Dermis blood vessel endothelial cell (primary cell): Measurements from ENCODE around the gene CREB5. TPM values are rescaled to one million over a fixed set of nuclear protein-coding genes. Genes with fewer than 3 reads are reported as not detected.

Source experiments
- DNase-seq: peaks from one replicate; pipeline ENCODE4 v3.0.0; 2010
- total RNA-seq: library from RNA; depleted of rRNA; stranded (reverse); fragments of >200 nt; gene quantifications from 2 replicates; pipeline ENCODE4 v1.2.3, GENCODE V29; 2014

The CREB5 gene
- total RNA-seq, 1 donor from 2014 or later: 4.1 TPM

- no peak for DNase-seq
Measured at GRCh38 chr7:28435732-28436378, 23.5 kb downstream of the CREB5 start.

DNA sequence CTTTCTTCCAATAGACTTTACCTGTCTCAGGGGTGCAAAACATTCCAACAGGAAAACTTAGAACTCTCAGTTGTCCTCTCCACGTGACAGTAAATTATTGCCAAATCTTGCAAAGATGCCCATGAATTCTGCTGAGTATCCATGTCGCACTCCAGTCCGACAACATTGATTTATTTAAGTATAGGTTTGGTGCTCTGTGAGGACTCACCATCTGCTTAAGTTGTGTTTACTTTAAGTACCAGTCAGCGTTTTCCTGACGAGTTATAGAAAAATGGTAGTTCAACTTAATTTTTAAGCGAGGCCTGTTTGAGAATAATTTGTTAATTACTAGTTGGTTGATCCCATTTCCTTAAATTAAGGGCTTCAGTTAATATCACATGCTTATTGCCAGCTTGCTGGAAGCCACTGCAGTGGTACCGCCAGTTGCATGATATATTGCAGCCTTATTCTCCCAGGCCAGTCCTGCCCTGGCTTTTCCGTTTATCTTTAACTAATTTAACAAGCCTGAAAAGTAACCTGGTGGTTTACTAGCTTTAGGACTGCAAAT is 27.8 kb downstream of the CREB5 start:
- no peak for DNase-seq

DNA sequence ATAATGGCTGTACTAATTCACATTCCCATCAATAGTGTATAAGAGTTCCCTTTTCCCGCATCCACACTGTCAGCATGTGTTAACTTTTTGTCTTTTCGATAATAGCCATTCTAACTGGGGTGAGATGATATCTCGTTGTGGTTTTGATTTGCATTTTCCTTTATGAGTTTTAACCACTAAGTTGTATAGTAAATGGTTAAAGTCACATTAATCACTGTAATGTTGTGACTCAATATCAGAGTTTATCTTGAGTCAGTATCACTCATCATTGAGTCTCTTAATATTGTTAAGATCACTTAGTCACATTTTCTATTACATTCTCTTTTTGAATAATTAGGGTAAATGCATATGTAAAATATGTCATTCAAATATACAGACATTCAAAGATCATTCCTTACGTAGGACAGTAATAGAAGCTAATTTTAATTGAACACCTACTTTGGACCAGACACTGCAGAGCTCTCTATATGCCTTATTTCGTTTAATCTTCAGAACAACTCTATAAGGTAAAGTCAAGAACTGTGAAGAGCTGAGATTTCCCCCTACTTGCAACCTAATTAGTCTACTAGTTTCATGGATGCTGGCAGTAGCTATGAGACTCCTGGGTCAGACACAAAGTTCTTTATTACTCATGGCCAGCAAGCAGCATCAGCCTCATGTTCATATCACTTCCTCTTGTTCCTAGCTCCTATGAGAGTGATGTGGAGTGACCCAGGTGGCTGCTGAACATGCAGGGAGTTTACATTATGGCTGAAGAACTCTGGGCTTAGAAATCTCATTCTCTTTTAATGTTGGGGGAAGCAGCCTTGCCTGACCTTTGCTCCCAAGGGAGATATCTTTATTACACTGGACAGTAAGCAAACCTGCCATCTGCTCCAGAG is 30.5 kb downstream of the CREB5 start:
- DNase-seq: no peak

- DNase-seq: no peak
Measured at GRCh38 chr7:28446131-28446530, 33.8 kb downstream of the CREB5 start.

GRCh38 chr7:28447071-28447470 is 34.8 kb downstream of the CREB5 start:
- DNase-seq: no peak

- no peak for DNase-seq
Measured at GRCh38 chr7:28448708-28449107, 36.4 kb downstream of the CREB5 start.

DNA sequence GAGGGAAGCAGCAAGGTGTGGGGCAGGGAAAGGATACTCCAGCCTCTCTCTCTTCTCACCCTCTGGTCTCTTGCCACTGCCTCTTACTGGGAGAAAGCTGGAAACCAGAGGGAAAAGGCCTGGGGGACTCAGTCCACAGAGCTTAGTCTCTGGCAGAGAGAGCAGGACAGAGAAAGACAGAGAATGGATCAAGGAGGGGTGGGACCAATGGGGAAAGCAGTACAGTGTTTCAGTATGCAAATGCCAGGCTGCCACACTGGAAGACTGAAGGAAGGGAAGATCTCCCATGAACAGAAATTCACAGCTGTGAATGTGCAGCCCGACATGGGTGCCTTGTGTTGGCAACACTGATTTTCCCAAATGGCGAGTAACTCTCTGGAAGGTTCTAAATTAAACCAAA is 40.4 kb downstream of the CREB5 start:
- no peak for DNase-seq

GRCh38 chr7:28455486-28455885 is 43.2 kb downstream of the CREB5 start:
- no peak for DNase-seq

- DNase-seq: no peak
Measured at GRCh38 chr7:28456044-28456443, 43.7 kb downstream of the CREB5 start.

DNA sequence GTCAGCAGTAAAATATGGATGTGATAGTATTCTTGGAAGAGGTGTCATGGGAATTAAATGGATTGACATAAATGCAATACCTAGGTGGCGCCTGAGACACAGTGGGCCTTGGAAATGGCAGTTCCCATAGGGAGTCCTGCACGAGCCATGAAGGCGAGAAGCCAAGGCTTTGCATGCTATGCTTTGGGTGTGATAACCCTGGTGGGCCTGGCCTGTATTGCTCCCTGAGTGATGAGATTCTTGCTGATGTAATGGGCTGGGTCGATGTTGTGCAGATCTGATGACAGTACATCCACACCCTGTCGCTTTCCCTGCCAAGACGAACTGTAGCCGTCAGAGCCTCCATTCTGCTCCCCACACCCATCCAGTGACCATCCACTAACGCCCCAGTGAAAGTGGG is 46.4 kb downstream of the CREB5 start:
- DNase-seq: no peak

DNA sequence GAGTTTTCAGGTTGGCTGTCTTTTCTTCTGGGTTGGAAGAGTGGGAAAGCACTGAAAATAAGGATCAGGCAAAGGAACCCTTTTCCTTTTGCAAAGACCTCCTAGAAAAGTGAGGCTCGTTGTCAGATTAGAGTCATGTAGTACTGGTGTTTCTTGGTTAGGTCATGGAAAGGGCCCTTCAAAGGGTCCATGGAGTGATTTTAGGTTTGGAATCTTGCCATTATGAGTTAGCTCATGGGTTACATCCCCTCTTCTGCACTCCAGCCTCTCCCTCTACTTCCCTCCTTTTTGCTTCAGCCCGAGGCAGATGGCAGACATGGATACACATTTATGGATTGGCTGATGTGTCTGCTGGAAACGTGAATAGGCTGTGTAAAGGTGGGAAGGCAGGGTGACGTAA is 47.0 kb downstream of the CREB5 start:
- no peak for DNase-seq

DNA sequence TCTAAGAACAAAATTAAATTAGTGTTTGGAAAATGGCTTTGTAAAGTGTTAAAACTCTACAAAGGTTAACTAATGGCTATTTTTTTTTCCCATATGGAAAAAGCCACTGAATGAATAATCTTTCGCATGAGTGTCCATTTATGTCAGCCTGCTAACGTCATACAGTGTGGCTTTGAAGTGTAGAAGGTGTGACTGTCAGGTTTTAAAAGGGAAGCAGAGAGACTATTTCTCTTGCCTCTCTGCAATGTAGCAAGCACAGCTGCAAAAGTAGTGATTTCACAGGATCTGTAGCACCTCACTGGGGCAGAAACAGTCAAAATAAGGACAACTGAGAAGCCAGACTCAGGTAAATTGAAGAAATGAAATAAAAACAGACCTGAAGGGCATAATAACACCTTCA is 53.4 kb downstream of the CREB5 start:
- no peak for DNase-seq

- no peak for DNase-seq
Measured at GRCh38 chr7:28466341-28466740, 54.0 kb downstream of the CREB5 start.

GRCh38 chr7:28466885-28467284 is 54.6 kb downstream of the CREB5 start:
- no peak for DNase-seq

- DNase-seq: no peak
Measured at GRCh38 chr7:28469562-28469961, 57.2 kb downstream of the CREB5 start.

- DNase-seq: no peak
Measured at GRCh38 chr7:28470344-28470743, 58.0 kb downstream of the CREB5 start.

GRCh38 chr7:28472332-28472731 is 60.0 kb downstream of the CREB5 start:
- DNase-seq: no peak

DNA sequence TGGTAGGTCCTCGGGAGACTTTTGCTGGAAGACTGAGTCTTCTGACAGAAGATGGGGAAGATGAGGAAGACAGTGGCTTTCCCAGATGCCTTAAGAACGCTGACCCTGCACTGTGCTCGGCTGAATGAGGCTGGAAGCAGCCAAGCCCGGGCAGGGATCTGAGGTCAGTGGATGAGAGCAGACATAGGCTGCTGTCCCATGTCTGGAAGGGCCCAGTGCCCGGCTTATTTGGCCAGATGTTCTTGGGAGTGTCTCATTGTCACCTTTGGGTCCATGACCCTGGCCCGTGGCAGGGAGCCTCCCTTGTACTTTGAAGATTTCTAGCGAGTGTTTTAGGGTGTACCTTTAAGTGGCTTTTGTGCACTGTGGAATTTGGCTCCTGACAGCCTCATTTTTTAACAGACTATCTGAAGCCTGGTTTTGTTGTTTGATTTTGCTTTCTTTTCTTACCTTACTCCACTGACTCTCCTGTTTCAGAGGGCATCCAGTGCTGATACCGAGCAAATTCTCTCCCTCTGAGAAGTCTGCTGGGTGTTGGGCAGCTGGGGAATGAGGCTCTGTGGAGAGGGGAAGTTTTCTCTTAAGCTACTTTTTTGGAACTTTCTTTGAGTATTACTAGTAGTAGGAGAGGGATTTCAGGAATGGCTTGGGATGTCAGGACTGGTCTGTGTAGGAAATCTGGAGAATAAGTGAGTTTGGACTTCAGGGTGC is 61.4 kb downstream of the CREB5 start:
- no peak for DNase-seq

DNA sequence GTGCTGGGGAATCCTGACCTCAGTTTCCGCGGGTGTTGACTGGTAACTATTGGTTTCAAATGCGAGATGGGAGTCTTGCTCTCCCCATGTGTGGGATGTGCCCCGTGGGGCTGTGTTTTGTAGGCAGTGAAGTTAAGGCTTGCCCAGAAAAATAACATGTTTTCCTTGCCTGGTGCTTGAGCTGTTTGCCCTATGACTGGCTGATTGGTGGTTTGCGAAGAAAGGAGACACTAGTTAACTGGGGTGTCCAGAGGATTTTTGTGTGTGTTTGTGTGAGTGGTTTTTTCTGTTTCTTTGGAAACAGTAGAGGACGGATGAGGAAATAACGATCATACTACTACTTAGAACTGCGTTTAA is 61.9 kb downstream of the CREB5 start:
- no peak for DNase-seq

- DNase-seq: no peak
Measured at GRCh38 chr7:28474640-28475039, 62.3 kb downstream of the CREB5 start.

DNA sequence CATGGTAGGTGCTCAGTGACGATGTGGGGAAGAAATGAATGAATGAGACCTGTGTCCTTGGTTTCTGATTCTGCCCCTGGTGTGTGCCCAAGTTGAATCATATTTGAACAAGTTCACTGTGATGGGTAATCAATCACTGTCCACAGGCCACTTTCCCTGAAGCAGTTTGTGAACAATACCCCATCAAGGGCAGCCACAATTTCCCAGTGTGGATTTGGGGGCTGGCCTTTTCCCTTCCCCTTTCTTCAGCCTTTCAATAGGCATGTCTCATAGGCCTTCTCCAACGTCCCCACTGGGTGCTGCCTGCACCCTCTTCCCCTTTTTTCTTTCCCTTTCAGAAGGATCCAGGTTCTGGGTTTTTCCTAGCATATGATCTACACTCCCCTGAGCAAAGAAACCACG is 64.7 kb downstream of the CREB5 start:
- no peak for DNase-seq

GRCh38 chr7:28478656-28479055 is 66.3 kb downstream of the CREB5 start:
- DNase-seq: no peak

- DNase-seq: no peak
Measured at GRCh38 chr7:28479507-28479947, 67.2 kb downstream of the CREB5 start.
